Measurements from ENCODE around the gene CCDC175. TPM values are rescaled to one million over a fixed set of nuclear protein-coding genes. Genes with fewer than 3 reads are reported as not detected.

Gene CCDC175
- total RNA-seq, 4 donors from 2014 or later: 0.27 to 0.95 TPM; not detected in 2

DNA sequence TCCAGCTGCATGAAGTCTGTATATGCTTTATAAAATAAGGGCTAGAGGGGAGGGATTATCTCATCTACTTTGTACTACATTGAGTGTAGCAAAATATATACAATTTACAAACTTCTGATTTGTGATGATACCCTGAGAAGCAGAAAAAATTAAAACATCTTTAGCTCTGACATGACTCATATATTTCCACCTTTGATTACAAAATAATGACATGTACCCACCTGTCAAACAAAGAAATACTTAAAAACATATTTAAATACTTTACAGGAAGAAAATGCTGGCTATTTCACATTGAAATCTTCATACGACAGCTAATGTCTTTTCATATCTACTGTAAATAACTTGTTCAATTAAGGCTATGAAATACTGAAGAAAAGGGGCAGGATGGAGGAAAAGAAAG lies 114.7 kb downstream of the CCDC175 start:
- no peak for DNase-seq

DNA sequence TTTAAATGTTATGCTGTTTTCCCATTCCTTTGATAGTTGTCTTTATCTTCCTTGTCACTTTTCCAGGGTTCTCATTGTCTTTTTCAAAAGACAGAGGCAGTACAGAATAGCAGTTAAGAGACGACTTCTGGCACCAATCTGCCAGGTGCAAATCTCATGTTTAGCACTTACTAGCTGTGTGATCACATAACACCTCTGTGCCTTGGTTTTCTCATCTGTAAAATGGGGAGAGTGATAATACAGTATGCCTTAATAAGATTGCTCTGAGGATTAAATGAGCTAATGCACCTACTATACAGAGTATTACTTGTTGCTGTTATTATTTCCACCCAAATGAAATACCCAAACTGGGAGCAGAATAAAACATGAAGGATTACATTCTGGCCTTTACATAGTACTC lies 116.2 kb downstream of the CCDC175 start:
- no peak overlapping the region for H3K27ac ChIP-seq
- no peak overlapping the region for H3K4me3 ChIP-seq
- H3K4me1 ChIP-seq: peaks cover 4 to 14% (median 11%) of the 10 kb centered on the region in 4 donors
- no peaks in the 10 kb centered on the region for H3K36me3 ChIP-seq
- in situ Hi-C loops (cut with MboI; ENCODE audit: low pct_ligation_motif_present in 1 of 4, low pct_unique_long_range_greater_than_20kb in 1 of 4, low sequenced_read_pairs in 3 of 4): loop anchor here in 1 of 4 donors (25.0 kb wide), 1 partner anchor 973 kb away; no protein-coding TSS in a partner anchor
- WGBS, 2 donors (ENCODE audit: low coverage in 1 of 2): 89 to 94% methylated on average over 1 of the region's 1 CpG
- TF ChIP-seq POLR2AphosphoS5 (IDR thresholded peaks at IDR 0.05) (no peak), CTCF (IDR thresholded peaks at IDR 0.05) (no peak), EP300 (IDR thresholded peaks at IDR 0.05; ENCODE audit: low read depth) (no peak), POLR2A (IDR thresholded peaks at IDR 0.05) (no peak)
- no peak for DNase-seq
- H3K9me3 ChIP-seq: no peaks in the 10 kb centered on the region
- intact Hi-C loops (cut with DNase I; ENCODE audit: low total_unique reads): no loop called here
- peaks cover 7% of the 10 kb centered on the region for H3K27me3 ChIP-seq

More for the DNA sequence above, 114.7 kb downstream of the CCDC175 start:
- peaks cover 4 to 16% (median 12%) of the 10 kb centered on the region in 4 donors for H3K4me1 ChIP-seq
- in situ Hi-C loops (cut with MboI; ENCODE audit: low pct_ligation_motif_present in 1 of 4, low pct_unique_long_range_greater_than_20kb in 1 of 4, low sequenced_read_pairs in 3 of 4) (loop anchor here in 1 of 4 donors (25.0 kb wide), 1 partner anchor 975 kb away; no protein-coding TSS in a partner anchor), intact Hi-C loops (cut with DNase I; ENCODE audit: low total_unique reads) (no loop called here)
- WGBS, 2 donors (ENCODE audit: low coverage in 1 of 2): 93 to 100% methylated on average over 1 of the region's 1 CpG
- no peak overlapping the region for H3K27ac ChIP-seq
- no peaks in the 10 kb centered on the region for H3K9me3 ChIP-seq
- TF ChIP-seq CTCF (IDR thresholded peaks at IDR 0.05) (no peak), POLR2AphosphoS5 (IDR thresholded peaks at IDR 0.05) (no peak), EP300 (IDR thresholded peaks at IDR 0.05; ENCODE audit: low read depth) (no peak), POLR2A (IDR thresholded peaks at IDR 0.05) (no peak)
- H3K36me3 ChIP-seq: no peaks in the 10 kb centered on the region
- H3K4me3 ChIP-seq: no peak overlapping the region
- peaks cover 7% of the 10 kb centered on the region for H3K27me3 ChIP-seq

- H3K9me3 ChIP-seq: no peaks in the 10 kb centered on the region
- DNase-seq: no peak
- in situ Hi-C loops (cut with MboI; ENCODE audit: low pct_ligation_motif_present in 1 of 4, low pct_unique_long_range_greater_than_20kb in 1 of 4, low sequenced_read_pairs in 3 of 4) (loop anchor here in 1 of 4 donors (25.0 kb wide), 1 partner anchor 971 kb away; no protein-coding TSS in a partner anchor), intact Hi-C loops (cut with DNase I; ENCODE audit: low total_unique reads) (no loop called here)
- H3K36me3 ChIP-seq: no peaks in the 10 kb centered on the region
- 83 to 100% methylated on average over 1 to 2 of the region's 2 CpGs for WGBS, 2 donors (ENCODE audit: low coverage in 1 of 2)
- H3K4me1 ChIP-seq: peaks cover 0 to under 1% (median under 1%) of the 10 kb centered on the region in 4 donors
- no peak overlapping the region for H3K27ac ChIP-seq
- H3K4me3 ChIP-seq: no peak overlapping the region
- TF ChIP-seq POLR2AphosphoS5 (IDR thresholded peaks at IDR 0.05) (no peak), EP300 (IDR thresholded peaks at IDR 0.05; ENCODE audit: low read depth) (no peak), CTCF (IDR thresholded peaks at IDR 0.05) (no peak), POLR2A (IDR thresholded peaks at IDR 0.05) (no peak)
- no peaks in the 10 kb centered on the region for H3K27me3 ChIP-seq
These were observed 118.1 kb downstream of the CCDC175 start for GRCh38 chr14:59458486-59458885.

DNA sequence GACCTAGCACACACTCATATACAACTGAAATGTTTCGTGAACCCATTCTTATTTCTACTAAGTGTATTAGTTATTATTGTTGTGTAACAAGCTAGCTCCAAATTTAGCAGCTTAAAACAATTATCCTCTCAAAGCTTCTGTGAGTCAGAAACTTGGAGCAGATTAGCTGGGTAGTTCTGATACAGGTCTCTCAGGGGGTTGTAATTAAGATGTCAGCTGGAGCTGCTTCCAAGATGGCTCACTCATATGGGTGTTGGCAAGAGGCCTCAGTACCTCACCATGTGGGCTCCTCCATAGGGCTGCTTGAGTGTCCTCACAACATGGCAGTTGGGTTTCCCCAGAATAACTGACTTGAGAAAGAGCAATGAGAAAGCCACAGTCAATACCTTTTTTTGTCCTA lies 121.2 kb downstream of the CCDC175 start:
- in situ Hi-C loops (cut with MboI; ENCODE audit: low pct_ligation_motif_present in 1 of 4, low pct_unique_long_range_greater_than_20kb in 1 of 4, low sequenced_read_pairs in 3 of 4) (loop anchor here in 1 of 4 donors (25.0 kb wide), 1 partner anchor 968 kb away; no protein-coding TSS in a partner anchor), intact Hi-C loops (cut with DNase I; ENCODE audit: low total_unique reads) (no loop called here)
- H3K4me1 ChIP-seq: no peaks in the 10 kb centered on the region
- H3K9me3 ChIP-seq: no peaks in the 10 kb centered on the region
- 97 to 100% methylated on average over 1 of the region's 1 CpG for WGBS, 2 donors (ENCODE audit: low coverage in 1 of 2)
- no peak for TF ChIP-seq POLR2A (IDR thresholded peaks at IDR 0.05)
- no peak for TF ChIP-seq CTCF (IDR thresholded peaks at IDR 0.05)
- TF ChIP-seq POLR2AphosphoS5 (IDR thresholded peaks at IDR 0.05): no peak
- no peak for TF ChIP-seq EP300 (IDR thresholded peaks at IDR 0.05; ENCODE audit: low read depth)
- no peak overlapping the region for H3K27ac ChIP-seq
- H3K4me3 ChIP-seq: no peak overlapping the region
- no peaks in the 10 kb centered on the region for H3K36me3 ChIP-seq
- no peaks in the 10 kb centered on the region for H3K27me3 ChIP-seq
- no peak for DNase-seq

Other genes starting within 250 kb of the CCDC175 start
- 1 to 10 TPM in 3 of 4 donors, not detected in 1; 1.5 to 7.4 (median 5.2) TPM for gene GPR135, start 111.4 kb downstream of the CCDC175 start, total RNA-seq
- 100 to 1,000 TPM in 1 of 4 donors, 10 to 100 TPM in 3; 16.1 to 125 (median 37.6) TPM for gene L3HYPDH, start 92.4 kb downstream of the CCDC175 start, total RNA-seq
- 10 to 100 TPM; 12.9 to 66.8 (median 36.0) TPM for gene JKAMP, start 92.3 kb downstream of the CCDC175 start, total RNA-seq